ENCODE measurements around the gene IGFBP1. TPM values are rescaled to one million over a fixed set of nuclear protein-coding genes. Genes with fewer than 3 reads are reported as not detected.
"Not testable (repeated sequence)": the region's sequence is repeated elsewhere in the genome, so short reads cannot be mapped to it uniquely, and the experiment has no call there.

The IGFBP1 gene
- total RNA-seq = under 1 TPM; 0.26 to 0.99 TPM

DNA sequence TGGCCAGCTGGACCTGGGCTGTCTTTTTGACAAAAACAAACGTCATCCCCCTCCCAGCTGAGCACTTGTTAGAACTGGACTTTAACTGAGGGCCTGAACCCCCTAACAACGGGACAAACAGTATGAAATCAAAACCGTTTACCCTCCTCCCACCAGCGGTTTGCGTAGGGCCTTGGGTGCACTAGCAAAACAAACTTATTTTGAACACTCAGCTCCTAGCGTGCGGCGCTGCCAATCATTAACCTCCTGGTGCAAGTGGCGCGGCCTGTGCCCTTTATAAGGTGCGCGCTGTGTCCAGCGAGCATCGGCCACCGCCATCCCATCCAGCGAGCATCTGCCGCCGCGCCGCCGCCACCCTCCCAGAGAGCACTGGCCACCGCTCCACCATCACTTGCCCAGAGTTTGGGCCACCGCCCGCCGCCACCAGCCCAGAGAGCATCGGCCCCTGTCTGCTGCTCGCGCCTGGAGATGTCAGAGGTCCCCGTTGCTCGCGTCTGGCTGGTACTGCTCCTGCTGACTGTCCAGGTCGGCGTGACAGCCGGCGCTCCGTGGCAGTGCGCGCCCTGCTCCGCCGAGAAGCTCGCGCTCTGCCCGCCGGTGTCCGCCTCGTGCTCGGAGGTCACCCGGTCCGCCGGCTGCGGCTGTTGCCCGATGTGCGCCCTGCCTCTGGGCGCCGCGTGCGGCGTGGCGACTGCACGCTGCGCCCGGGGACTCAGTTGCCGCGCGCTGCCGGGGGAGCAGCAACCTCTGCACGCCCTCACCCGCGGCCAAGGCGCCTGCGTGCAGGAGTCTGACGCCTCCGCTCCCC lies at the start of gene IGFBP1:
IGFBP1 (plus strand) TSS at position 304 of the 808 bp plus-strand sequence; CDS start at position 469, 165 bp downstream.
- peak in 2 of 4 donors; percentile 16 to 19 for DNase-seq
- ATAC-seq = peak; percentile 18
- Histone ChIP-seq H3K27me3 (peaks cover 0 to 5% of the 10 kb centered on the region in 2 donors), H3K4me3 (no peak within 1 kb of the TSS), H3K9me3 (no peaks in the 10 kb centered on the region), H3K4me1 (peaks cover 12% of the 10 kb centered on the region), H3K27ac (no peak within 1 kb of the TSS), H3K36me3 (replicated peaks in 1 of 2; ENCODE audit: insufficient read depth in 1 of 2, low read depth in 2 of 2) (no peaks in the 10 kb centered on the region)
- TF ChIP-seq CTCF (IDR thresholded peaks at IDR 0.05) = no peak
- TF ChIP-seq POLR2A (IDR thresholded peaks at IDR 0.05) = no peak
- intact Hi-C loops (cut with DNase I) = no loop called here
- WGBS, 2 donors = 2 to 6% methylated on average over 5 to 70 of the region's 73 CpGs

GRCh38 chr7:45838852-45839251 lies 49.4 kb upstream of the IGFBP1 start:
- H3K36me3 ChIP-seq (replicated peaks in 1 of 2; ENCODE audit: insufficient read depth in 1 of 2, low read depth in 2 of 2); H3K27me3 ChIP-seq; DNase-seq; H3K4me1 ChIP-seq; H3K9me3 ChIP-seq; H3K27ac ChIP-seq; ATAC-seq; intact Hi-C loops (cut with DNase I); H3K4me3 ChIP-seq: not testable (repeated sequence)
- 68 to 79% methylated on average over 2 of the region's 2 CpGs for WGBS, 2 donors

DNA sequence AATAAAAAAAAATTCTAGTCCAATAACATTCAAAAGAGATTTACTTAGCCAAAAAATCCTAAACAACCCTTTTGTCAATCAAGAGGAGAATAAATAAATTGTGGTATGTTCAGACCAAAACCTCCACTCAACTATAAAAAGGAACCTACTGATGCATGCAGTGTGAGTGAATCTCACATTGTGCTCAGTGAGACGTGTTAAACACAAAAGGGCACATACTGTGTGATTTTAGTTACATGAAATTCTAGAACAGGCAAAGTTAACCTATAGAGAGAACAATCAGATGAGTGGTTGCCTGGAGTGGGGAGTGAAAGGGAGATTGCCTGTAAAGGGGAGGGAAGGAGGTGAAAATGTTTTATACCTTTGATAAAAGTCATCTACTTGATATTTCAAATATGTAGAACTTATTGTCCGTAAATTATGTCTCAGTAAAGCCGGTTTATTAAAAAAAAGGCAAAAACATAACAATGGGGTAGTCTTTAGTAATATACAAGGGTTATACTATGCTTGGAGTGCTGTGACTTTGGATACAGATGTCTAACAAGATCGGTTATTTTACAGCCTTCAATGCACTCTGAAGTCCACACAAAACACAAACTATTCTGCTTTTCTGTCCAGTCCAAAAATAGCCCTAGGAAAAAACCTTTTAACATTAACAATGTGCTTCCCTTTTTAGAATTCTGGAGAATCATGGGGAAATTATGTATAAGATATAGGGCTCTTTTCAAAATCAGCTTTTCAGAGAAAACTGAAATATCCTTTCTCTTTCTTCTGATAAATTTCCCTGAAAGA lies 46.2 kb upstream of the IGFBP1 start:
- DNase-seq; H3K9me3 ChIP-seq; intact Hi-C loops (cut with DNase I); H3K36me3 ChIP-seq (replicated peaks in 1 of 2; ENCODE audit: insufficient read depth in 1 of 2, low read depth in 2 of 2); ATAC-seq; H3K4me1 ChIP-seq; H3K27me3 ChIP-seq; H3K4me3 ChIP-seq; H3K27ac ChIP-seq: not testable (repeated sequence)
- WGBS, 2 donors = 38 to 57% methylated on average over 4 of the region's 4 CpGs

DNA sequence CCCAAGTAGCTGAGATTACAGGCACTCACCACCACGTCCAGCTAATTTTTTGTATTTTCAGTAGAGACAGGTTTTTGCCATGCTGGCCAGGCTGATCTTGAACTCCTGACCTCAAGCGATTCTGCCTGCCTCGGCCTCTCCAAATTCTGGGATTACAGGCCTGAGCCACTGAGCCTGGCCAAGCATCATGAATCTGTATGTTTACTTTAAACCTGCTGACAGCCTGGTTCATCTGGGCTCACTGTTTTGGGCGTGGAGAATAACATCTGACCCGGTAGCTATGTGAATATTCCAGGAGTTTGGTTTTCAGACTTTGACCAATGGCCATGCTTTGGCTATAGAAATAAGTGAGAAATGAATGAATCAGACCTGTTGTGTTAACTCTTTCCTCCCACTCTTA lies 41.8 kb upstream of the IGFBP1 start:
- ATAC-seq; H3K4me3 ChIP-seq; intact Hi-C loops (cut with DNase I); H3K4me1 ChIP-seq; H3K27ac ChIP-seq; DNase-seq; H3K27me3 ChIP-seq; H3K36me3 ChIP-seq (replicated peaks in 1 of 2; ENCODE audit: insufficient read depth in 1 of 2, low read depth in 2 of 2); H3K9me3 ChIP-seq: not testable (repeated sequence)
- 57 to 65% methylated on average over 5 of the region's 5 CpGs for WGBS, 2 donors

DNA sequence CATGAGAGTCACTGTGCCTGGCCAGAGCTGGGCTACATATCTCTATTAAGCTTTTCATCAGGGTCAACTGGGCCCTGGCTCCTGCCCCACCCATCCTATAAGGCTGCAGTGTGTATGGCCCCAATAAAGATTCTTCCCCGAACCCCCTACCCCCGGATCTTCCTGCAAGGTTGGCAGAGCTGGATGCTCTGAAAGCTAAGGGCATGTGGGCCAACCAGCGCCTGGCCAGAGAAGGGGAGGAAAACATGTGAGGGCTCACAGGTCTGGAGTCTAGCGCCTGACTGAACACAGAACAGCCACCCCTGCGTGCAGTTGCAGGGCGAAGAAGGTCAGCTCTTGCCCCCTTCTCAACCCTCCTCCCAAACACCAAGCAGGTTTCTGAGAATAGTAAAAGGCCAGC lies 39.6 kb upstream of the IGFBP1 start:
- ATAC-seq; intact Hi-C loops (cut with DNase I): not testable (repeated sequence)
- WGBS, 2 donors = 77 to 86% methylated on average over 5 to 6 of the region's 6 CpGs

GRCh38 chr7:45852984-45853383 lies 35.3 kb upstream of the IGFBP1 start:
- H3K4me3 ChIP-seq; DNase-seq; H3K27me3 ChIP-seq; H3K4me1 ChIP-seq; ATAC-seq; H3K9me3 ChIP-seq; H3K36me3 ChIP-seq (replicated peaks in 1 of 2; ENCODE audit: insufficient read depth in 1 of 2, low read depth in 2 of 2); H3K27ac ChIP-seq: not testable (repeated sequence)
- WGBS, 2 donors = 49 to 61% methylated on average over 7 to 10 of the region's 10 CpGs
- intact Hi-C loops (cut with DNase I) = loop anchor here (5.0 kb wide), 1 partner anchor 706 kb away; no protein-coding TSS in a partner anchor

More for the DNA sequence above, 39.6 kb upstream of the IGFBP1 start:
- H3K27me3 ChIP-seq; H3K9me3 ChIP-seq; H3K4me1 ChIP-seq; H3K27ac ChIP-seq; H3K36me3 ChIP-seq (replicated peaks in 1 of 2; ENCODE audit: insufficient read depth in 1 of 2, low read depth in 2 of 2); DNase-seq; H3K4me3 ChIP-seq: not testable (repeated sequence)

GRCh38 chr7:45853491-45853890 lies 34.8 kb upstream of the IGFBP1 start:
- not testable (repeated sequence) for H3K9me3 ChIP-seq; H3K27ac ChIP-seq; H3K4me1 ChIP-seq; ATAC-seq; H3K27me3 ChIP-seq; H3K4me3 ChIP-seq; DNase-seq; H3K36me3 ChIP-seq (replicated peaks in 1 of 2; ENCODE audit: insufficient read depth in 1 of 2, low read depth in 2 of 2)
- intact Hi-C loops (cut with DNase I) = loop anchor here (5.0 kb wide), 1 partner anchor 706 kb away; no protein-coding TSS in a partner anchor
- WGBS, 2 donors = 48 to 61% methylated on average over 7 to 8 of the region's 8 CpGs

- not testable (repeated sequence) for H3K36me3 ChIP-seq (replicated peaks in 1 of 2; ENCODE audit: insufficient read depth in 1 of 2, low read depth in 2 of 2); H3K4me3 ChIP-seq; H3K27me3 ChIP-seq; DNase-seq; H3K9me3 ChIP-seq; H3K27ac ChIP-seq; H3K4me1 ChIP-seq; ATAC-seq
- WGBS, 2 donors = 14 to 21% methylated on average over 3 of the region's 3 CpGs
- intact Hi-C loops (cut with DNase I) = loop anchor here (5.0 kb wide), 1 partner anchor 698 kb away; the partner anchor contains the start of gene RAMP3
Measured at GRCh38 chr7:45855680-45856079, 32.6 kb upstream of the IGFBP1 start.

- 74 to 84% methylated on average over 4 of the region's 4 CpGs for WGBS, 2 donors
- H3K4me1 ChIP-seq; H3K27ac ChIP-seq; H3K27me3 ChIP-seq; ATAC-seq; H3K9me3 ChIP-seq; H3K4me3 ChIP-seq; DNase-seq; H3K36me3 ChIP-seq (replicated peaks in 1 of 2; ENCODE audit: insufficient read depth in 1 of 2, low read depth in 2 of 2): not testable (repeated sequence)
- intact Hi-C loops (cut with DNase I) = loop anchor here (5.0 kb wide), 1 partner anchor 700 kb away; the partner anchor contains the start of gene RAMP3
Measured at GRCh38 chr7:45856888-45857287, 31.4 kb upstream of the IGFBP1 start.
